K562 (cell line): ENCODE measurements around the gene ERH. TPM values are rescaled to one million over a fixed set of nuclear protein-coding genes. Genes with fewer than 3 reads are reported as not detected.

ENCODE experiments used
- ATF1 ChIP-seq, 2 experiments: fragments of 450-650 bp in 1 of 2; IDR thresholded peaks; 2 replicates each; pipeline ENCODE4 v1.6.1; 2016; ENCODE audit warnings: missing compliant biosample characterization in 1 of 2, missing genetic modification characterization in 1 of 2
- BRF1 ChIP-seq: IDR thresholded peaks from 3 replicates; pipeline ENCODE4 v1.6.1; 2011; ENCODE audit warnings: borderline replicate concordance, mild to moderate bottlenecking; ENCODE audit not compliant: insufficient read length; ENCODE audit errors: extremely low read depth
- CBFB ChIP-seq: sonication (generic); formaldehyde crosslinking; IDR thresholded peaks from 2 replicates; pipeline ENCODE4 v1.4.0; 2020; ENCODE audit warnings: mild to moderate bottlenecking, missing genetic modification reagents
- EZH2 ChIP-seq: IDR thresholded peaks from 2 replicates; pipeline ENCODE4 v1.6.1; 2012; ENCODE audit warnings: low read depth, mild to moderate bottlenecking, inconsistent platforms, low read length, borderline replicate concordance
- FOXO4 ChIP-seq: fragments of 450-650 bp; formaldehyde crosslinking; IDR thresholded peaks from 2 replicates; pipeline ENCODE4 v1.4.0; 2020; ENCODE audit warnings: mild to moderate bottlenecking, moderate library complexity
- KAT7 ChIP-seq: sonication (generic); formaldehyde crosslinking; IDR thresholded peaks from 2 replicates; pipeline ENCODE4 v1.8.0; 2022; ENCODE audit warnings: missing genetic modification reagents, mild to moderate bottlenecking, borderline replicate concordance
- KLF1 ChIP-seq: fragments of 450-650 bp; IDR thresholded peaks from 2 replicates; pipeline ENCODE4 v1.6.1; 2016; ENCODE audit warnings: missing genetic modification characterization, missing compliant biosample characterization
- MAFK ChIP-seq: IDR thresholded peaks from 2 replicates; pipeline ENCODE4 v1.6.1; 2011; ENCODE audit warnings: low read length, improper control_type of control experiment
- MAX ChIP-seq: sonication (generic); formaldehyde crosslinking; IDR thresholded peaks from 2 replicates; pipeline ENCODE4 v1.9.0; 2022; ENCODE audit warnings: mild to moderate bottlenecking, missing genetic modification reagents
- MED1 ChIP-seq: sonication (generic); formaldehyde crosslinking; IDR thresholded peaks from 2 replicates; pipeline ENCODE4 v1.8.1; 2023; ENCODE audit warnings: missing genetic modification reagents, borderline replicate concordance
- NBN ChIP-seq: fragments of 450-650 bp; IDR thresholded peaks from 2 replicates; pipeline ENCODE4 v1.6.1; 2016; ENCODE audit warnings: low read depth, mild to moderate bottlenecking
- NR0B1 ChIP-seq: fragments of 450-650 bp; IDR thresholded peaks from one replicate; pipeline ENCODE4 v1.6.1; 2018; ENCODE audit warnings: mild to moderate bottlenecking, moderate library complexity; ENCODE audit not compliant: partially characterized antibody
- NRF1 ChIP-seq, 2 experiments: fragments of 450-650 bp; IDR thresholded peaks in 1 of 2; conservative IDR thresholded peaks in 1 of 2; 2 replicates each; pipeline ENCODE4 v1.6.1; 2014; ENCODE audit warnings: mild to moderate bottlenecking in 2 of 2
- POU5F1 ChIP-seq: fragments of 150-350 bp; IDR thresholded peaks from 2 replicates; pipeline ENCODE4 v1.6.1; 2014; ENCODE audit warnings: borderline replicate concordance, low read length, low read depth, mild to moderate bottlenecking; ENCODE audit not compliant: partially characterized antibody
- SIN3A ChIP-seq, 2 experiments: fragments of 150-350 bp in 1 of 2; IDR thresholded peaks; 2 replicates each; pipeline ENCODE4 v1.6.1; 2011 to 2016; ENCODE audit warnings: borderline replicate concordance in 2 of 2, low read depth in 2 of 2, low read length in 2 of 2, mild to moderate bottlenecking in 2 of 2, moderate library complexity in 2 of 2; ENCODE audit not compliant: control insufficient read depth in 1 of 2
- SMAD3 ChIP-seq: fragments of 450-650 bp; formaldehyde crosslinking; conservative IDR thresholded peaks from 2 replicates; pipeline ENCODE4 v1.4.0; 2020; ENCODE audit warnings: mild to moderate bottlenecking
- TAF9B ChIP-seq: fragments of 450-650 bp; IDR thresholded peaks from 2 replicates; pipeline ENCODE4 v1.6.1; 2018; ENCODE audit warnings: mild to moderate bottlenecking; ENCODE audit not compliant: partially characterized antibody
- TFAM ChIP-seq: fragments of 250-450 bp; sonication (Bioruptor Pico); conservative IDR thresholded peaks from 2 replicates; pipeline ENCODE4 v1.5.0; 2021; ENCODE audit warnings: mild to moderate bottlenecking, moderate library complexity
- ZKSCAN1 ChIP-seq: fragments of 150-350 bp; IDR thresholded peaks from 2 replicates; pipeline ENCODE4 v1.6.1; 2016; ENCODE audit warnings: low read depth, low read length
- ZNF282 ChIP-seq: sonication (generic); formaldehyde crosslinking; IDR thresholded peaks from 2 replicates; pipeline ENCODE4 v1.8.1; 2023; ENCODE audit warnings: missing genetic modification reagents
- ZNF347 ChIP-seq: fragments of 450-650 bp; formaldehyde crosslinking; IDR thresholded peaks from 2 replicates; pipeline ENCODE4 v1.4.0; 2020; ENCODE audit warnings: low read depth, mild to moderate bottlenecking, moderate library complexity
- ZNF707 ChIP-seq: fragments of 250-450 bp; sonication (Bioruptor Pico); conservative IDR thresholded peaks from 2 replicates; pipeline ENCODE4 v1.8.0; 2022; ENCODE audit warnings: inconsistent platforms, mild to moderate bottlenecking, moderate library complexity
- ZNF785 ChIP-seq: fragments of 250-450 bp; sonication (Bioruptor Pico); IDR thresholded peaks from 2 replicates; pipeline ENCODE4 v1.4.0; 2020; ENCODE audit warnings: mild to moderate bottlenecking
- polyA plus RNA-seq, 8 experiments: library from polyadenylated mRNA; depleted of rRNA in 4 of 8; stranded (reverse) in 5 of 8; unstranded in 3 of 8; fragments of >200 nt; fragmentation: Nextera tagmentation in 2 of 8; fragmentation: Illumina TruSeq in 1 of 8; extraction: Ambion mirVana in 2 of 8; extraction: Trizol in 1 of 8; gene quantifications; 2 replicates each; pipeline versions ENCODE4 v1.2.1 to v1.2.3, GENCODE V29; 2011 to 2014; ENCODE audit warnings: inconsistent platforms in 1 of 8, missing spikeins in 1 of 8
- total RNA-seq, 7 experiments: library from RNA; depleted of rRNA in 6 of 7; stranded (reverse); fragments of >200 nt in 6 of 7; fragmentation: Illumina TruSeq in 2 of 7; extraction: Trizol in 2 of 7; gene quantifications; 2 replicates each; pipeline versions ENCODE4 v1.2.1 to v1.2.3, GENCODE V29; 2011 to 2021; ENCODE audit warnings: low replicate concordance in 1 of 7
- TF ChIP-seq, protein P1 (sequence below): sonication (generic); formaldehyde crosslinking; IDR thresholded peaks from 2 replicates; pipeline ENCODE4 v1.8.1; 2022; ENCODE audit warnings: missing genetic modification reagents

The ERH gene
- total and polyA plus RNA-seq, 9 of the 15 experiments (the other 6 are each of a cell fraction or from before 2014, with no cell fraction given), result 78.2 to 474 (median 250) TPM

DNA sequence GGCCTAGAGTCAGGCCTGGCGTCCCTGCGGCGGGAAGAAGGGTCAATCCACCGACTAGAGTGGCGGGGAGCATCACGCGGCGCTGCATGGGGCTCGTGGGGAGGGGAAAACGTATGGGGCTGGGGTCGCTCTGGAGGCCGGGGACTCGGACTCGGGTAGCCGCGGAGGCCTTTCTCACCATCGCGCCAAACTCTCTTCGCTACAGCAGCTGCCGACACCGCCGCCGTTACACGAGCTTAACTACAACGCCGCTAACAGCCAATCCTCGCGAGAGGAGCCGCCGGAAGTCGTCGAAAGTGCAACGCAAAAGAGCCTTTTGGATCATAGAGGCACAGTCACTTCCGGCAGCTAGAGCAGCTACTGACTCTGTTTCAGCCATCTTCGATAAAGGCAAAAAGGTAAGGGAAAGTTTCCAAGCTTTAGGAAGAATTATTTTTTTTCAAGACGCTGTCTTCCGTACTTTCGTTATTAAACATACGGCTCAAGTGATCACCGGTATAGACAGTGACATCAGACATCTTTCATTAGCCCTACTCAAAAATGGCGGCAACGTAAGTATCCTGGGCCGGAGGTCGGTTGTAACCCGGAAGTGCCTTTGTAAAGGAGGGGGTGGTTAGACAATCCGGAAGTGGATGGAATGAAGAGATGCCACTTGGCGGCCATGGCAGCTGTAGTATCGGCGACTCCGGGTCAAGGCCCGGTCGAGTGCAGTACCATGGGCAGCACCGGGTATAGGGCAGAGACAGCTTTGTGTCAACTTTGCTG is at the start of gene ERH, which contains the start of gene SLC39A9 (continued):
- TF ChIP-seq POU5F1 (peak; percentile 24), MED1 (CRISPR knock-in tag) (no peak), ZKSCAN1 (no peak), ZNF347 (CRISPR knock-in tag) (no peak), FOXO4 (no peak), MAX (CRISPR knock-in tag) (0 out of 2 replicates have a peak, but pooled peaks have one; percentile 13), NRF1 (conservative IDR thresholded peaks at IDR 0.05 in 1 of 2, IDR thresholded peaks at IDR 0.05 in 1 of 2) (peak; percentile 36 to 51; a peak in 2 of 4 replicates), TFAM (CRISPR knock-in tag) (no peak), TAF9B (no peak), EZH2 (no peak), ZNF785 (CRISPR knock-in tag) (no peak), MAFK (0 out of 2 replicates have a peak, but pooled peaks have one; percentile 26), SIN3A (IDR thresholded peaks at IDR 0.05; ENCODE audit: borderline replicate concordance in 2 of 2, control insufficient read depth in 1 of 2, low read depth in 2 of 2, low read length in 2 of 2) (peak; percentile 91 to 92), CBFB (CRISPR knock-in tag) (no peak), BRF1 (no peak), ZNF707 (CRISPR knock-in tag) (no peak), SMAD3 (no peak), NR0B1 (no peak), ATF1 (CRISPR knock-in tag; IDR thresholded peaks at IDR 0.05) (0 out of 2 replicates have a peak, but pooled peaks have one; percentile 24), ATF1 (tag; IDR thresholded peaks at IDR 0.05) (peak; percentile 97), KAT7 (CRISPR knock-in tag) (no peak), NBN (peak; percentile 59; the same call in 1 of the 2 replicates), ZNF282 (no peak), KLF1 (no peak)
- TF ChIP-seq, protein P1, sequence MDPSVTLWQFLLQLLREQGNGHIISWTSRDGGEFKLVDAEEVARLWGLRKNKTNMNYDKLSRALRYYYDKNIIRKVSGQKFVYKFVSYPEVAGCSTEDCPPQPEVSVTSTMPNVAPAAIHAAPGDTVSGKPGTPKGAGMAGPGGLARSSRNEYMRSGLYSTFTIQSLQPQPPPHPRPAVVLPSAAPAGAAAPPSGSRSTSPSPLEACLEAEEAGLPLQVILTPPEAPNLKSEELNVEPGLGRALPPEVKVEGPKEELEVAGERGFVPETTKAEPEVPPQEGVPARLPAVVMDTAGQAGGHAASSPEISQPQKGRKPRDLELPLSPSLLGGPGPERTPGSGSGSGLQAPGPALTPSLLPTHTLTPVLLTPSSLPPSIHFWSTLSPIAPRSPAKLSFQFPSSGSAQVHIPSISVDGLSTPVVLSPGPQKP (CRISPR knock-in tag), result no peak
